ENCODE measurements around the gene C10orf143. TPM values are rescaled to one million over a fixed set of nuclear protein-coding genes. Genes with fewer than 3 reads are reported as not detected.

The C10orf143 gene
- total RNA-seq, 4 donors from 2014 or later = 5.0 to 8.5 (median 6.2) TPM

DNA sequence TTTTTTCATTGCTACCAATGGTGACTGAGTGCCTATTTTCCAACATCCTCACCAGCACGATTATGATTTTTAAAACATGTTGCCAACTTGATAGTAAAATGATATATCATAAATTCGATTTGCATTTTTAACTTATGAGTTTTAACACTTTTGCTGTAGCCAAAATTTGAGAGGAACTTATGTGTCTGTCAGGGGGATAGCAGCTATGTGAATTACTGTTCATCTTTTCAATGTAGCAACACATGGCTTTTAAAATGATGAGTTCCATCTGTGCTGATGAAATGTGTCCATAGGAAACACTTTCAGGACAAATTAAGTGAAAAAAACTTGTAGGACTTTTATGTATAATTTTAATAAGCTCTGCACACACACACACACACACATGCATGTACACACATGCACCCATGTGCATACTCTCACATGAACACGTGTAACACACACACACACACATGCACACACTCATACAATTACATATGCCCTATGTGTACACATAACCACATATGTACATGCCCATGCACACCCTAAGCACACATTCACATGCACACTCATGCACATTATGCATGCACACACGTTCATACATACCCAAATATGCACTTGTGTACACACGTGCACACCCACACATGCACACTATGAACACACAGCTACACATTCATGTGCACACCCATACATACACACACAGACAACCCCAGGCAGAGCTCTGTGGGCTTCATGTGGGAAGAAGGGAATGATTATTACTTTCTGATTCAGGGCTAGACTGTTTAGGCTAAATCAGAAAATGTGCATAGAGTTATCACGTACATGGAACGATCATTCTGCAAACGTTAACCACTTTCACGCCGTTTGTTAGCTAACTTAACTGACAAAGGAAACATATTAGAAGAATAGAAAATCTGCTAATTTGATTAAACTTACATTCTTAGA lies 68.9 kb downstream of the C10orf143 start:
- Histone ChIP-seq H3K4me3 (replicated peaks in 1 of 3) (no peak overlapping the region), H3K36me3 (no peaks in the 10 kb centered on the region), H3K27me3 (no peaks in the 10 kb centered on the region), H3K4me1 (no peaks in the 10 kb centered on the region), H3K27ac (no peak overlapping the region), H3K9me3 (no peaks in the 10 kb centered on the region)
- no peak for DNase-seq
- intact Hi-C loops (cut with DNase I) = no loop called here
- 81 to 82% methylated on average over 10 of the region's 10 CpGs for WGBS, 2 donors
- TF ChIP-seq POLR2A (IDR thresholded peaks at IDR 0.05) = no peak
- no peak for TF ChIP-seq CTCF (IDR thresholded peaks at IDR 0.05)

DNA sequence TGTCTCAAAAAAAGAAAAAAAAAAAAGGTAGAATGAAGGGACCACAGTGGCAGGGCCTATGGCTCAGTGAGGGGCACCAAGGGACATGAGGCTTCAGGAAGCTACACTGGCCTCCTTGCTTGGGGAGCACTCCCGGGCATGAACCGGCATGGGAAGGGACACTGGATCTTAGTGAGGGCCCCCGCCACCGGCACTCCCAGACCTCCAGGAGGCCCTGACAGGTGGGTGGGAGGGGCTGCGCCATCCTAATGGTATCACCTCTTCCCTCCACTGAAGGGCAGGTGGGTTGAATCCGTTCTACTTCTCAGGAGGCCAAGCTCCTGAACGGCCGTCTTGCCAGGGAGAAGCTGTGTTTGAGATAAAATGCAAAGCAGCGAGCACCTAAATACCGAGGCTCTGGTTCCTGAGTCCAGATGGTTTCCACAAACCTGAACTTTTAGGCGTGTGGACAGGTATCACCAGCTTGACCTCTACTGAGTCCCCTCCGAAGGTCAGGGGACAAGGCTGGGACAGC lies 69.8 kb downstream of the C10orf143 start:
- WGBS, 2 donors = 82 to 83% methylated on average over 11 to 12 of the region's 12 CpGs
- H3K4me1 ChIP-seq = no peaks in the 10 kb centered on the region
- intact Hi-C loops (cut with DNase I) = no loop called here
- no peak overlapping the region for H3K27ac ChIP-seq
- no peak overlapping the region for H3K4me3 ChIP-seq (replicated peaks in 1 of 3)
- no peaks in the 10 kb centered on the region for H3K27me3 ChIP-seq
- H3K36me3 ChIP-seq = no peaks in the 10 kb centered on the region
- no peaks in the 10 kb centered on the region for H3K9me3 ChIP-seq
- no peak for DNase-seq
- TF ChIP-seq CTCF (IDR thresholded peaks at IDR 0.05) = no peak
- TF ChIP-seq POLR2A (IDR thresholded peaks at IDR 0.05) = no peak

- WGBS, 2 donors = 83 to 87% methylated on average over 11 of the region's 11 CpGs
- H3K9me3 ChIP-seq = no peaks in the 10 kb centered on the region
- H3K4me1 ChIP-seq = no peaks in the 10 kb centered on the region
- intact Hi-C loops (cut with DNase I) = no loop called here
- H3K27me3 ChIP-seq = no peaks in the 10 kb centered on the region
- H3K36me3 ChIP-seq = no peaks in the 10 kb centered on the region
- no peak overlapping the region for H3K4me3 ChIP-seq (replicated peaks in 1 of 3)
- TF ChIP-seq POLR2A (IDR thresholded peaks at IDR 0.05) = no peak
- TF ChIP-seq CTCF (IDR thresholded peaks at IDR 0.05) = no peak
- no peak for DNase-seq
- H3K27ac ChIP-seq = no peak overlapping the region
Observed at GRCh38 chr10:130040351-130040750, 70.3 kb downstream of the C10orf143 start.

DNA sequence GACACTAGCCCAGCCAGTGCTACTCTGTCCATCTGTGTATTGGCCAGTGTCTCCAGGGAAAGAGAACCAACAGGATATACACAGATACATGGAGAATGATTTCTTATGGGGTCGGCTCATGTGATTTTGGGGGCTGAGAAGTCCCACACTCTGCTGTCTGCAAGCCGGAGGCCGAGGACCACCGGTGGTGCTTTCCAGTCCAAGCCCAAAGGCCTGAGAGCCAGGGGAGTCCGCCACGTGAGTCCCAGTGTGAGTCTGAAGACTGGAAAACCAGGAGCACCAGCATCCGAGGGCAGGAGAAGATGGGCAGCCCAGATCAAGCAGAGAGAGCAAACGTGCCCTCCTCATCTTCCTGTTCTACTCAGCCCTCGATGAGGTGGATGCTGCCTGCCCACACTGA lies 71.5 kb downstream of the C10orf143 start:
- intact Hi-C loops (cut with DNase I) = no loop called here
- Histone ChIP-seq H3K4me1 (no peaks in the 10 kb centered on the region), H3K27me3 (no peaks in the 10 kb centered on the region), H3K36me3 (no peaks in the 10 kb centered on the region), H3K27ac (no peak overlapping the region), H3K4me3 (replicated peaks in 1 of 3) (no peak overlapping the region), H3K9me3 (no peaks in the 10 kb centered on the region)
- TF ChIP-seq CTCF (IDR thresholded peaks at IDR 0.05) (no peak), POLR2A (IDR thresholded peaks at IDR 0.05) (no peak)
- DNase-seq = no peak
- 82 to 84% methylated on average over 8 to 9 of the region's 9 CpGs for WGBS, 2 donors

GRCh38 chr10:130038611-130039109 lies 72.0 kb downstream of the C10orf143 start:
- TF ChIP-seq CTCF (IDR thresholded peaks at IDR 0.05) (no peak), POLR2A (IDR thresholded peaks at IDR 0.05) (no peak)
- intact Hi-C loops (cut with DNase I) = no loop called here
- Histone ChIP-seq H3K4me3 (replicated peaks in 1 of 3) (no peak overlapping the region), H3K27ac (no peak overlapping the region), H3K9me3 (no peaks in the 10 kb centered on the region), H3K4me1 (no peaks in the 10 kb centered on the region), H3K27me3 (no peaks in the 10 kb centered on the region), H3K36me3 (no peaks in the 10 kb centered on the region)
- DNase-seq = no peak
- 88 to 91% methylated on average over 8 of the region's 8 CpGs for WGBS, 2 donors
